Measurements from ENCODE around the gene GSK3A. TPM values are rescaled to one million over a fixed set of nuclear protein-coding genes. Genes with fewer than 3 reads are reported as not detected.

The GSK3A gene
- total RNA-seq, 1 donor from 2014 or later: 54.7 TPM

DNA sequence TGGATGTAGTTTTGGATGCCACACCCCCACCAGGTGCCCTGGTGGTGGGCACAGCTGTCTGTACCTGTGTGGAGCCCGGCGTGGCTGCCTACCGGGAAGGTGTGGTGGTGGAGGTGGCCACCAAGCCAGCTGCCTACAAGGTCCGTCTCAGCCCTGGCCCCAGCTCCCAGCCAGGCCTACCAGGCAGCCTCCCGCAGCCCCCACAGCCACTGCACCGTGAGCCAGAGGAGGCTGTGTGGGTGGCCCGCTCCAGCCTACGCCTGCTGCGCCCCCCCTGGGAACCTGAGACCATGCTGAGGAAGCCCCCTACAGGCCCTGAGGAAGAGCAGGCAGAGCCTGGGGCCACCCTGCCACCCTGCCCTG is 30.1 kb upstream of the GSK3A start:
- Mint-ChIP-seq H3K9me3 (ENCODE audit: low read depth) (no peaks in the 10 kb centered on the region), H3K27me3 (no peaks in the 10 kb centered on the region), H3K4me1 (ENCODE audit: low read depth) (peaks cover 20% of the 10 kb centered on the region), H3K4me3 (ENCODE audit: low read depth) (no peak overlapping the region), H3K27ac (no peak overlapping the region), H3K36me3 (ENCODE audit: insufficient read depth) (peaks cover 12% of the 10 kb centered on the region)
- no peak for DNase-seq (ENCODE audit: low spot score, unreplicated experiment)
- TF ChIP-seq, protein P1, sequence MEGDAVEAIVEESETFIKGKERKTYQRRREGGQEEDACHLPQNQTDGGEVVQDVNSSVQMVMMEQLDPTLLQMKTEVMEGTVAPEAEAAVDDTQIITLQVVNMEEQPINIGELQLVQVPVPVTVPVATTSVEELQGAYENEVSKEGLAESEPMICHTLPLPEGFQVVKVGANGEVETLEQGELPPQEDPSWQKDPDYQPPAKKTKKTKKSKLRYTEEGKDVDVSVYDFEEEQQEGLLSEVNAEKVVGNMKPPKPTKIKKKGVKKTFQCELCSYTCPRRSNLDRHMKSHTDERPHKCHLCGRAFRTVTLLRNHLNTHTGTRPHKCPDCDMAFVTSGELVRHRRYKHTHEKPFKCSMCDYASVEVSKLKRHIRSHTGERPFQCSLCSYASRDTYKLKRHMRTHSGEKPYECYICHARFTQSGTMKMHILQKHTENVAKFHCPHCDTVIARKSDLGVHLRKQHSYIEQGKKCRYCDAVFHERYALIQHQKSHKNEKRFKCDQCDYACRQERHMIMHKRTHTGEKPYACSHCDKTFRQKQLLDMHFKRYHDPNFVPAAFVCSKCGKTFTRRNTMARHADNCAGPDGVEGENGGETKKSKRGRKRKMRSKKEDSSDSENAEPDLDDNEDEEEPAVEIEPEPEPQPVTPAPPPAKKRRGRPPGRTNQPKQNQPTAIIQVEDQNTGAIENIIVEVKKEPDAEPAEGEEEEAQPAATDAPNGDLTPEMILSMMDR (IDR thresholded peaks at IDR 0.05; ENCODE audit: unreplicated experiment): no peak

GRCh38 chr19:42271861-42272534 is 29.6 kb upstream of the GSK3A start:
- TF ChIP-seq, protein P1 (IDR thresholded peaks at IDR 0.05; ENCODE audit: unreplicated experiment): no peak
- no peak overlapping the region for H3K27ac Mint-ChIP-seq
- peaks cover 22% of the 10 kb centered on the region for H3K4me1 Mint-ChIP-seq (ENCODE audit: low read depth)
- H3K27me3 Mint-ChIP-seq: no peaks in the 10 kb centered on the region
- peaks cover 12% of the 10 kb centered on the region for H3K36me3 Mint-ChIP-seq (ENCODE audit: insufficient read depth)
- no peaks in the 10 kb centered on the region for H3K9me3 Mint-ChIP-seq (ENCODE audit: low read depth)
- DNase-seq (ENCODE audit: low spot score, unreplicated experiment): no peak
- no peak overlapping the region for H3K4me3 Mint-ChIP-seq (ENCODE audit: low read depth)

DNA sequence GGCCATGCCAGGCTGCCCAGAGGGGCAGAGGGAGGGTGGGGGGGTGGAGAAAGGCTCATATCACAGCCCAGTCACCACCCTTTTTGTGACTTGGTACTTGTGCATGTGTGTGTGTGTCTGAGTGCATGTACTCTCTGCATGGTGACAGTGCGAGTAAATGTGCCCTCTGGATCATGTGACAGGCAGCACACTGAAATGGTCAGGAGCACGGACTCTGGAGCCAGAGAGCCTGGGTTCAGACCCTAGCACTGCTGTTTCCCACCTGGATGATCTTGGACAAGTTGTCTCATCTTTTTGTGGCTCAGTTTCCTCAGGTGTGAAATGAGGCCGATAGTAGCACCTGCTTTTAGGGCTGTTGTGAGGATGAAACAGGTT is 28.6 kb upstream of the GSK3A start:
- no peaks in the 10 kb centered on the region for H3K27me3 Mint-ChIP-seq
- peak overlapping the region; percentile 14 for H3K4me3 Mint-ChIP-seq (ENCODE audit: low read depth)
- peak overlapping the region; percentile 79 for H3K27ac Mint-ChIP-seq
- no peaks in the 10 kb centered on the region for H3K9me3 Mint-ChIP-seq (ENCODE audit: low read depth)
- peaks cover 10% of the 10 kb centered on the region for H3K36me3 Mint-ChIP-seq (ENCODE audit: insufficient read depth)
- DNase-seq (ENCODE audit: low spot score, unreplicated experiment): no peak
- peaks cover 22% of the 10 kb centered on the region for H3K4me1 Mint-ChIP-seq (ENCODE audit: low read depth)
- TF ChIP-seq, protein P1 (IDR thresholded peaks at IDR 0.05; ENCODE audit: unreplicated experiment): no peak

GRCh38 chr19:42270346-42271044 is 28.1 kb upstream of the GSK3A start:
- H3K27me3 Mint-ChIP-seq: no peaks in the 10 kb centered on the region
- H3K9me3 Mint-ChIP-seq (ENCODE audit: low read depth): no peaks in the 10 kb centered on the region
- peaks cover 10% of the 10 kb centered on the region for H3K36me3 Mint-ChIP-seq (ENCODE audit: insufficient read depth)
- TF ChIP-seq, protein P1 (IDR thresholded peaks at IDR 0.05; ENCODE audit: unreplicated experiment): no peak
- DNase-seq (ENCODE audit: low spot score, unreplicated experiment): no peak
- peaks cover 22% of the 10 kb centered on the region for H3K4me1 Mint-ChIP-seq (ENCODE audit: low read depth)
- peak overlapping the region; percentile 91 for H3K27ac Mint-ChIP-seq
- no peak overlapping the region for H3K4me3 Mint-ChIP-seq (ENCODE audit: low read depth)

GRCh38 chr19:42269478-42270345 is 27.3 kb upstream of the GSK3A start:
- Mint-ChIP-seq H3K4me3 (ENCODE audit: low read depth) (no peak overlapping the region), H3K36me3 (ENCODE audit: insufficient read depth) (peaks cover 7% of the 10 kb centered on the region), H3K4me1 (ENCODE audit: low read depth) (peaks cover 22% of the 10 kb centered on the region), H3K27ac (peak overlapping the region; percentile 91), H3K9me3 (ENCODE audit: low read depth) (no peaks in the 10 kb centered on the region), H3K27me3 (no peaks in the 10 kb centered on the region)
- DNase-seq (ENCODE audit: low spot score, unreplicated experiment): no peak
- TF ChIP-seq, protein P1 (IDR thresholded peaks at IDR 0.05; ENCODE audit: unreplicated experiment): no peak
